Testis (tissue), 2 donors: Measurements from ENCODE around the gene CYFIP2.
"Not testable (repeated sequence)": the region's sequence is repeated elsewhere in the genome, so short reads cannot be mapped to it uniquely, and the experiment has no call there.

Experiments
- CTCF ChIP-seq, 3 experiments: fragments of 450-650 bp in 2 of 3; fragments of 200-600 bp in 1 of 3; sonication (generic) in 1 of 3; IDR thresholded peaks; one replicate each; pipeline ENCODE4 v1.5.1; 2016 to 2019; ENCODE audit warnings: antibody characterized with exemption in 3 of 3, mild to moderate bottlenecking in 2 of 3, moderate library complexity in 1 of 3
- POLR2A ChIP-seq: fragments of 450-650 bp; IDR thresholded peaks from one replicate; pipeline ENCODE4 v1.6.1; 2017; ENCODE audit warnings: antibody characterized with exemption, mild to moderate bottlenecking, moderate library complexity

GRCh38 chr5:157244704-157245103 is 21.2 kb upstream of the CYFIP2 start:
- TF ChIP-seq CTCF (IDR thresholded peaks at IDR 0.05); POLR2A: not testable (repeated sequence)
